HG03025 (cell line): ENCODE results near the gene CWC25.
"Not testable (repeated sequence)": the region's sequence is repeated elsewhere in the genome, so short reads cannot be mapped to it uniquely, and the experiment has no call there.

Experiments
- ATAC-seq: cut with Tn5 transposase; IDR thresholded peaks from one replicate; pipeline ENCODE4 v1.9.1; 2021; ENCODE audit warnings: mild to moderate bottlenecking, moderate library complexity; ENCODE audit not compliant: unreplicated experiment, low FRiP score

CWC25 gene

GRCh38 chr17:38790148-38790707 lies 34.9 kb downstream of the CWC25 start:
- ATAC-seq, result not testable (repeated sequence)

GRCh38 chr17:38789185-38789584 lies 35.9 kb downstream of the CWC25 start:
- ATAC-seq, result no peak

DNA sequence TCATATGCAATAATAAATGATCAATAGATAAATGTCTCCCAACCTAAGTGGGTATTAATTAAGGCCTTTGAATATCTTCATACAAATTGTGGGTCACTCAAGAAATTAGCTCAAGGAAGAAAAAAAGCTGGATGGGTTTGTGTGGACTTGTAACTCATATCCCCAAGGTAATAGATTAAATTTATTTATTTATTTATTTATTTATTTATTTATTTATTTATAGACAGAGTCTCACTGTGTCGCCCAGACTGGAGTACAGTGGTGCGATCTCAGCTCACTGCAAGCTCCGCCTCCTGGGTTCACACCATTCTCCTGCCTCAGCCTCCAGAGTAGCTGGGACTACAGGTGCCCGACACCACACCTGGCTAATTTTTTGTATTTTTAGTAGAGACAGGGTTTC lies 37.1 kb downstream of the CWC25 start:
- ATAC-seq, result not testable (repeated sequence)

GRCh38 chr17:38786372-38786771 lies 38.7 kb downstream of the CWC25 start:
- ATAC-seq, result no peak

GRCh38 chr17:38783227-38783626 lies 41.9 kb downstream of the CWC25 start:
- ATAC-seq, result no peak

- ATAC-seq, result no peak
These were observed 45.0 kb downstream of the CWC25 start for GRCh38 chr17:38779965-38780752.

DNA sequence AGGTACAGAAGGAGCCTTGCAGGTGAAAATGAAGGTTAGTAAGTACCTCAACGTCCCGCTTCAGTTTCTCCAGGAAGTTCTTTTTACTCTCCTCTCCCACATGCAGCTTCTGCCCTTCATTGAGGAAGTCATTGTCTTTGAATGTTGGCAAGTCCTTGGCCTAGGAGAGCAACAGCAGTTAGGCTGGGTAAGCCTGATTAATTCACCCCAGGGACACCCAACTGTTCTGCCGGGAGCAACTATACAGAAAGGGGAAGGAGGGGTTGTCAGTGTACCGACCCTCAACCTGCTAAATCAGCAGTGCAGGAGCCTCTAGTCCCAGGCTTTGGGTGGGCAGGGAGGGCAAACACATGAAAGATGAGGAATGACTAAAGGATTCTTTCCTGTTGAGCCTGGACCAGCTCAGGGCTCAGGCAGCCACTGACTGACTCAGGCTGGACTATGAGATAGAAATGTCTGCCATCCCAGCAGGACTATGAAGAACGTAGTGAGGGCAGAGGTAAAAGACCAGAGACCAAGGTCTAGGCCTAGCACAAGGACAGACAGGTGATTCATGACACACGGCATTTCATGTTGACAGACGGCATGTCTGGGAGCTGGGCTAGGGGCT lies 47.4 kb downstream of the CWC25 start:
- ATAC-seq, result no peak

GRCh38 chr17:38773258-38773657 lies 51.9 kb downstream of the CWC25 start:
- no peak for ATAC-seq

GRCh38 chr17:38768417-38768816 lies 56.7 kb downstream of the CWC25 start:
- no peak for ATAC-seq

GRCh38 chr17:38766341-38766740 lies 58.8 kb downstream of the CWC25 start:
- ATAC-seq, result no peak

DNA sequence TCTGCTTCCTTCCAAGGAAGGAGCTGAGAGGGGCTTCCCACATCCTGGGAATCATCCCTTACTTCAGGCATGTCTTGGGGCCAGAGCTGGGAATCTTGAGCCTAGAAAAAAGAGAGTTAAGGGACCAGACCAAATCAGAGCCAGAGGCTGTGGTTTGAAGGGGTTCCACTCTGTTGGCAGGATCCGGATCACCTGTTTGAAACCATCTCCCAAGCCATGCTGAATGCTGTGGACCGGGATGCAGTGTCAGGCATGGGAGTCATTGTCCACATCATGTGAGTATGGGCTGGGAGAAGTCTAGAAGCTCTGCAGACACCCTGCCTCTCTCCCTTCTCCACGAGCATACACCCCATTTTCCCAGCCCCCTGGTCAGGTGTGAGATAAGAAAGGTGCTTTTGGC lies 62.9 kb downstream of the CWC25 start:
- ATAC-seq, result no peak

DNA sequence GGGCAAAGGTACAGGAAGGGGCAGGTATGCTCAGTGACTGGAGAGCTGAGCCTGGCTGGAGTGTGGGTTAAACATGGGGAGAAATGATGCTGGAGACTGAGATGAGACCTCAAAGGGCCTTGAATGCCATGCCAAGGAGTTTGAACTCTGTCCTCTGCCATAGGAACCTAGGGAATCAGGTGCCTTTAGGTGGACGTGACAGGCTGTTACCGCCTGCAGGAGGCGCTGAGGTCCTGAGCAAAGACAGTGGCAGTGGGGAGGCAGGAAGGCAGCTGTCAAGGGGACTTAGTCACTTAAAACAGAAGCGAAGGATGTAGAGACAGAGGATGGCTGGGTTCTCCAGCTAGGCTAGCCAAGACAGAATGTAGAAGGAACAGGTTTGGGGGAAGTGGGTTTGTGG lies 63.5 kb downstream of the CWC25 start:
- ATAC-seq, result no peak

DNA sequence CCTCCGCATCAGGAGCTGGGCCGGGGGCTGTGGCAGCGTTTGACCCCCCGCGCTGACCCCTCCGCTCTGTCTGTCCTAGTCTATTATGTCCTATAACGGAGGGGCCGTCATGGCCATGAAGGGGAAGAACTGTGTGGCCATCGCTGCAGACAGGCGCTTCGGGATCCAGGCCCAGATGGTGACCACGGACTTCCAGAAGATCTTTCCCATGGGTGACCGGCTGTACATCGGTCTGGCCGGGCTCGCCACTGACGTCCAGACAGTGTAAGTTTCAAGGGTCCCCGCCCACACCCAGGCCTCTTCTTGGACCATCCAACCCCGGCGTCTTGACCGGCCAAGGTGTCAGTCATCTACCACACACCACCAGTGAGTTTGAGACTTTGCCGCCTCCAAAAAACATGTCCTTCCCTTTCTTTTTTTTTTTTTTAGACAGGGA lies 72.0 kb downstream of the CWC25 start:
- ATAC-seq, result no peak

DNA sequence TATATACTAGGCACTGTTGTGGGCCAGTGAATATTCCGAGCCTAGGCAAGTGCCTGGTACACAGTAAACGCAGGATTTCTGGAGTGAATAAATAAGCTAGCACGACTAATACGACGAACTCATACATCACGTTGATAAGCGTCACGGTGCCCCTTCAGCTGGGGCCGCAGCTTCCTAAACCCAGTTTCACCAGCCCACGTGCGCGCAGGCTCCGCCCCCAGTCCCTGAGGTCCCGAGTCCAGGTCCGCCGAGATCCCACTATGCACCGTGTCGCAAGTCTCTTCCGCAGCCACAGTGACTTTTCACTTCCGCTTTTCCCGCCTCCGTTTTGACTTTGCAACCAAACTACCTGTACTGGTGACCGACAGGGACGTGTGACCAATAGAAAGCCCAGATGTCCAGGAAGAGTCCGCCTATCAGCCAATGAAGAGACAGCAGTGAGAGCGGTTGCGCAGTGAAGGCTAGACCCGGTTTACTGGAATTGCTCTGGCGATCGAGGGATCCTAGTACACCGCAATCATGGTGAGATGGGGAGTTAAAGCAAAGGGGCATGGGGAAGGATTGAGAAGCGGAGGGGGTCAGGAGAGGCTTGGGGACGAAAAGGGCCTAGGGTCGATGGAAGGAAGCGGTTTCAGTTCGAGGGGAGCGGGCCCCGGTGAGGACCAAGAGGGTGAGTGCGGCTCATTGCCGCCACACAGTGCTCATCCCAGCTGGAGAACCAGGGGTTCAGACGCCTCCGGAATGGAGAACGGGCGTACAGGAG lies 72.6 kb downstream of the CWC25 start, which contains the start of gene PSMB3:
PSMB3 (plus strand) TSS at position 434 of the 763 bp plus-strand sequence; CDS start at position 520, 86 bp downstream.
- ATAC-seq, result peak; percentile 81

GRCh38 chr17:38751808-38752307 lies 73.3 kb downstream of the CWC25 start:
- ATAC-seq, result peak; percentile 12

DNA sequence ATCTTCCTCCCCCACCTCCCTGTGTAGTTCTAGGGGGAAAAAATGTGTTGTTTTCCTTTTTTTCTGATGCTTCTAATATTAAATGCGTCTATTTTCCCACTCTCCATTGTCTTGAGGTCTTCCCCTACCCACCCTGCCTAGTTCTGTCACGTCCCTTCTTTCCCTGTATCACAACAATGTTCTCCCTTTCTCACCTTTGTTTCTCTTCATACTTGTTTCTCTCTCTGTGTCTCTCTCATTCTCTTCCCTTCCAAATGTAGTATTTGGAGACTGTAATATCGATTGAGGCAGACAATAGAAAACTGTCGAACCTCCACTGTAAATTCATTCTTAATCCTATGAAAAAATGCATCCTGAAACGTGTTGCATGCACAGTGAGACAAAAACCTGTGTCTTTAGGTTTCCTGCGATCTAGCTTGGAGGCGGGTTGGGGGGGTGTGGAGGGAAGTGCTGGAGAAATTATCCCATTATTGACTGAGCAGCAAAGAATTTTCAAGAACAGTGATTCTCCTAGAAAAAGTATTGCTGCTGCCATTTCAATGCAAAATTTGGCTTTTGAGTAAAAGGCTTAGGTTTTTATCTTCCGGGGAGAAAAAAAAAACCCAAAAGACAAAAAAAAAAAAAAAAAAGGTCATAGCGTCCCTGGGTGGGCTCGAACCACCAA lies 73.8 kb downstream of the CWC25 start:
- ATAC-seq, result no peak
